Skeletal muscle cell (primary cell): Measurements from ENCODE around the gene USP9Y.
A peak's percentile ranks its signal among the peaks of the same experiment; 100 is the strongest.

Experiments used
- DNase-seq: peaks from one replicate; pipeline ENCODE4 v3.0.0-alpha.2; 2010; ENCODE audit warnings: low read depth
- H3K4me3 ChIP-seq: 2 replicates; pipeline ENCODE4 v1.5.1; 2011; ENCODE audit warnings: low read depth, mild to moderate bottlenecking, control low read depth, low read length, moderate library complexity

USP9Y gene

DNA sequence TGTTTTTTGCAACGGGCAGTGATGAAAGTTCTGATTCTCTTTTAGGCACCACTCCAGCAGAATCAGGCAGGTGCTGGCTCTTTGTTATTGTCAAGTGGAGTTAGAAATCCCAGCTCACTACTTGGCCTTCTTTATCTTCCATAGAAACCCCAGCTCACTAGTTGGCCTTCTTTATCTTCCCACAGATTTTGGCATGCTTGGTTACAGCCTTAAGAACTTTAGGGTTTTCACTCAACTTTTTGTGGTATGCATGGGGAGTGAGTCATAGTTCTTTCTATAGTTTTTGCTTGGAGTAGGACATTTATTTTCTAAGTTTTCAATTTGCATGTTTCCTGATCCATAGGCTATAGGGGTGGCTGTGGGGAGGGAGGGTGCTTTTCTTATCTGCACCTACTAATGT, 55.0 kb downstream of the USP9Y start:
- peak; percentile 12 for DNase-seq

DNA sequence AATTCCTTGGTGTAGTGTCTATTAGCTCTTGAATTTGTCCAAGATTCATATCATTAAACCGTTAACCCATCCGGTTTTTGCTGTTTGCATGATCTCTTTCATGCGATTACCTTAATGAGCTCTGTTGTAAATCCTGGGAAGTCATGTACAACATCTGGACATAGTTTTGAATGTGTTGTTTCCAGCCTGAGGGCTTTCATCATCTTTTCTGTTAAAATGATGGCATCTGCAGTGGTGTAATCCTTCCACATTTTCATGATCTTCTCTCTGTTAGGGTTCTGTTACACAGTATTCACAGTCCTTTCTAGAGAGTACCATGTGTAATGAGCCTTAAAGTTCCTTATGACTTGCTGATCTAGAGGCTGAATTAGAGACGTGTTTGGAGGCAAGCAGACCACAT, 64.9 kb downstream of the USP9Y start:
- DNase-seq: no peak
- no peak overlapping the region for H3K4me3 ChIP-seq

More for the DNA sequence above, 55.0 kb downstream of the USP9Y start:
- no peak overlapping the region for H3K4me3 ChIP-seq

DNA sequence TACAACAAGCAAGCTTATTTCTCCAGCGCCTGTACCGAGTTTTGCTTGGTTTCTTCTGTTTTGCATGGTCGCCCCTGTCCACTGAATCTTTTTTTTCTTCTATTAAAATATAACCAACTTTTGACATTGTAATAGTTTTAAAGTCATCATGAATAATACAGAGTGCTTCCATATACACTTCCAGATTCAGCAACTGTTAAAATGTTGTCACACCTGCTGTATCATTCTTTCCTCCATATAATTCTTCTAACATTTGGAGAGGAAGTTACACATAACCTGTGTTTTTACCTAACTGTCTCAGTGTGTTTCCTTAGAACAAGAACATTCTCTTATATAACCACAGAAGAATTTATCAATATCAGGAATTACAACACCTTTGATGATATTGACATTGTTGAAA, 83.5 kb downstream of the USP9Y start:
- H3K4me3 ChIP-seq: no peak overlapping the region
- DNase-seq: no peak

- DNase-seq: no peak
These were observed 93.0 kb downstream of the USP9Y start for GRCh38 chrY:12793999-12794398.

GRCh38 chrY:12808046-12808445, 107.0 kb downstream of the USP9Y start:
- H3K4me3 ChIP-seq: no peak overlapping the region
- DNase-seq: no peak

More at GRCh38 chrY:12793999-12794398, 93.0 kb downstream of the USP9Y start:
- no peak overlapping the region for H3K4me3 ChIP-seq

DNA sequence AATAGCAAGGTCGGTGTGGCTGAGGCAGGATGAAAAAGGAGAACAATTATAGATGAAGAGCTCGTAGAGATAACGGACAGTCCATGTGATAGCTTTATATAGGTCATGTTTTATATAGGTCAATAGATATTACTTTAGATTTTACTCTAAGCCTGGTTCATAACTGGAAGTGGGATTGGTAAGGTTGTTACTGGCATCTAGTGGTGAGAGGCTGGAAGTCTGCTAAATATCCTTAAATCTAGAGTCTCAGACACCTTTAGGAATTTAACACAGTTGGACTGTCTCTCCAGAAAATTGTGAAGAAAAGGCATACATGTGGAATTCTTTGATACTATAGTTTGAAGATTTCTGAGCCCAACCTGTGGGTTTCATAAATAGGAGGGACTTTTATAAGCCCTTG, 108.0 kb downstream of the USP9Y start:
- H3K4me3 ChIP-seq: no peak overlapping the region
- no peak for DNase-seq

DNA sequence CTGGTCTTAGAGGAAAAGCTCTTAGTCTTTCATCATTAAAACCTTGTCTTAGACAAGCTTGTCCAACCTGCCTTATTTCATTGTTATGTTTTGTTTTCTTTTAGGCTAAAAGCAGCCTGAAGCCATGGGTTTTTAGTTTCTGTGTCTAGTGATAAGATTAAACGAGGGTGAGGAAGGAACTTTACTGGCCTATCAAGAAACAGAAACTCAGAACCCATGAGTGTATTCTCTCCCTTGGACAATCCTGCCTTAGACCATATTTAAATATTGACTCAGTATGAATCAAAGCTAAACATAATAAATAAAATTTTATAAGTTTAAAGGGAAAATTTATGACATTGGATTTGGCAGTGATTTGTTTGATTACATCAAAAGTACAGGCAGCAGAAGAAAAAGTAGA, 122.4 kb downstream of the USP9Y start:
- no peak overlapping the region for H3K4me3 ChIP-seq
- DNase-seq: no peak

DNA sequence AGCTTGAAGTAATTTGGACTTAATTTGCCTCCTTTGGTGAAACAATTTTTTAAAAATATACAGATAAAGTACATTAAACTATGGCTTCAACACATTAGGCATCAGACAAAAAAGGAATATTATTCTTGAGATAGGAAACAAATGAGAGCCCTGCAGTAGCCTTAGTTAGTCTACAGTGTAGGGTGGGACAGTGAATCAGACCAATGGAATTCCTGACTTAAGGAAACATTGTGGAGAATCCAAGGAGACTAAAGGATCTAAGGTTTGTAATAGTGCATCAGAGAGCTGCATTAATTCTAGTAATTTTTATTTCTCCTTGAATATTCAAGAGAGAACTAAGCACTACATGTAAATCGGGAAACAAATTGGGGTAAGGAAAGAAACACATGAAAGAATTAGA, 125.8 kb downstream of the USP9Y start:
- no peak overlapping the region for H3K4me3 ChIP-seq
- DNase-seq: no peak

- no peak overlapping the region for H3K4me3 ChIP-seq
- no peak for DNase-seq
These were observed 132.3 kb downstream of the USP9Y start for GRCh38 chrY:12833284-12833683.

DNA sequence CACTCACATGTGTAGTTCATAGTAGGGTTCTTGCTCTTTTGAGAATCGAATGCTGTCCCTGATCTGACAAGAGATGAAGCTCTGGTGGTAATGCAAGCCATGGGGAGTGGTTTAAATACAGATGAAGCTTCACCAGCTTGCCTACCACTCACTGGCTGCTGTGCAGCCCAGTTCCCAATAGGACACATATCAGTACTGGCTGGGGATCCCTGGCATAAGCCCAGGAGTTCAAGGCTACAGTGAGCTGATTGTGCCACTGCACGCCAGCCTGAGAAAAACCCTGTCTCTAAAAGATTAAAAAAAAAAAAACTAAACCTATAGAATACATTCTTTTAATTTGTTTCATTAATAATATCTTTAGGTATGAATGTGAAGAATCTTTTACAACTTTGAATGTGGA, 136.5 kb downstream of the USP9Y start:
- no peak for DNase-seq
- no peak overlapping the region for H3K4me3 ChIP-seq

- DNase-seq: no peak
These were observed 140.3 kb downstream of the USP9Y start for GRCh38 chrY:12841368-12841767.

GRCh38 chrY:12846793-12847192, 145.8 kb downstream of the USP9Y start:
- no peak for DNase-seq

More at GRCh38 chrY:12841368-12841767, 140.3 kb downstream of the USP9Y start:
- no peak overlapping the region for H3K4me3 ChIP-seq

DNA sequence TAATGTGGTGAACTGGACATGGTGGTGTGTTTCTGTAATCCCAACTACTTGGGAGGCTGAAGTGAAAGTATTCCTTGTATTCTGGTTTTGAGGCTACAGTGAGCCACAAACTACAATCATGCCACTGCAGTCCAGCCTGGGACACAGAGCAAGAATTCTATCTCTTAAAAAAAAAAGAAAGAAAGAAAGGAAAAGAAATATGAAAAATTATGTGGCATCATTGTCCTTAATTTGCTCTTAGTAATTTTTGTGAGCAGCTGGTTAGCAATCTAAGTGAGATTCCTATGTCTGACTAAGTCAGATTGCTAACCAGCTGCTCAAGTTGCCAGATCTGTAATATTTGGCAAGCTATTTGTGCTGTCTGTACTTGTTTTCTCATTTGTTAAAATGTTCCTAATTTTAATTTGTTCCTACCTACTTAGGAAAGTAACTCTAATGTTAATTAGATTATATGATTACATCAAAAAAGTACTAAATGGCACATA, 154.8 kb downstream of the USP9Y start:
- peak; percentile 2 for DNase-seq
- H3K4me3 ChIP-seq: no peak overlapping the region

More at GRCh38 chrY:12846793-12847192, 145.8 kb downstream of the USP9Y start:
- no peak overlapping the region for H3K4me3 ChIP-seq

DNA sequence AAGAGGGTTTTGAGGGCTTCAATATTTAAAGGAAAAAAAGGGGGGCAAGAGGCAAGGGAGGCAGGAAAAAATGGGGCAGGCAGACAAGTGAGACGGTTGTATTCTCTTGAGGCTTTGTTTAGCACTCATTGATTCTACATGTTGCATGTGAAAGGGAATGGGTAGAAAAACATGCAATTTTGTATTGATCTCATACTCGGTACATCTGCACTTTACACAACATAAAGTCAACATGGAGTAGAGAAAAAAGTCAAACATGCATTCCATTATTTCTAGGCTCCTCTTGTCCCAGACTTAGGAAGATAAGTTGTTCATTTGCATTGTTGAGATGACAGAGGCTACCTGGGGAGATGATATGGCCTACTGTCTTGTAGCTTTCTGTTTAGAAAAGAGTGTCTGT, 166.9 kb downstream of the USP9Y start:
- no peak overlapping the region for H3K4me3 ChIP-seq
- DNase-seq: no peak

DNA sequence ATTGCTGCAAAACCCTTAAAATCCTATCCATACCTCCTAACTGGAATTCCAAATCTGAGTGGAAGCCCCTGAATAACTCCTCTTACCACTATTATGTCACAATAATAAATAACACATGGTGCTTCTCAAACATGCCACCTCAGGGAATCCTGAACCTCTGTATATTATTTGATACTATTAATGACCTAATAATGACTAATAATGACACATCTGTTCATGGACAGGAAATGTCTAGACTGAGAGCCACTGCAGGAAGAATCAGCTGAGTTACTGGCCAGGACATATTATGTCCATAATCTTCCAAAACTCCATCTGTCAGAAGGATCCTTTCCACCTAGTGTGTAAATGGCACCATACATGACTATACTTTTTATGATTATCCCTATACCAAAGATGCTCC, 195.9 kb downstream of the USP9Y start:
- no peak for DNase-seq
- no peak overlapping the region for H3K4me3 ChIP-seq

GRCh38 chrY:12898604-12899003, 197.6 kb downstream of the USP9Y start:
- no peak for DNase-seq
- no peak overlapping the region for H3K4me3 ChIP-seq

DNA sequence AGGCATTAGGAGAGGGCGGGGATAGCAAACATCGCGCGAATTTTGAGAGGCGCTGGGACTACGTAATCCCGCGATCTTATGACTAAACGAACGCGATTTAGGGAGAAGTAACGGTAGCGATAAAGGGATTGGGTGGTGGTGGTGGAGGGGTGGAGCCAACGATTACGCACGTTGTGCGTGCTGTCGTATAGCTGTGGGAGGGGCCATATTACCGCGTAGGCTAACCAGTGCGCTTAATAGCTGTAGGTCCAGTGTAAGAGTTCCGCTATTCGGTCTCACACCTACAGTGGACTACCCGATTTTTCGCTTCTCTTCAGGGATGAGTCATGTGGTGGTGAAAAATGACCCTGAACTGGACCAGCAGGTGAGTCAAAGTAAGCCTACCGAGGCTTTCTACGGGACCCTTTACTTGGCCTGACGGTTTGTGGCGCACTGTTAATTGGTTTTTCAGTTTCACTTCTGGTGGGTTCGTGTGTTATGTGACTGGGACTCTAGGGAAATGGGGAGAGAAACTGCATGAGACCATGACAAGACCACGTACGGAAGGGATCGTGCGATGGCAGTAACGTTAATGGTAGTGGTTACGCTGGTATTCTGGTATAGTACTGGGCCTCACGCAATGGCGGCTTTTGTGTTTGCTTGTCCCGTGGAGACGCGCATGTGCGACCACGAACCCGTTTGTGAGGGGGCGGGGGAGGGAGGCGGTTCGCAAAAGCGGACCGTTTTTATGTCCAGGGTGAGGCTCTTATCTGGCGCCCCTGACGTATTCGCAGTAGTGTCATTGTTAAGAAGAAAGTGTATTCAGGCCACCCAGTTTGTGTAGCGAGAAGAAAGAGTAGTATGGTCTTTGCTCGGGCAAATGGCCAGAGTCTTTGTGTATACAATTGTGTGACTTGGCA, 203.8 kb downstream of the USP9Y start, which contains the start of gene DDX3Y:
Gene DDX3Y, plus strand, starts transcription at position 251 of the 899 bp plus-strand sequence. Its CDS starts 69 bp downstream, at position 320.
- peak within 1 kb of the TSS; percentile 68 for H3K4me3 ChIP-seq
- DNase-seq: peak; percentile 86

DNA sequence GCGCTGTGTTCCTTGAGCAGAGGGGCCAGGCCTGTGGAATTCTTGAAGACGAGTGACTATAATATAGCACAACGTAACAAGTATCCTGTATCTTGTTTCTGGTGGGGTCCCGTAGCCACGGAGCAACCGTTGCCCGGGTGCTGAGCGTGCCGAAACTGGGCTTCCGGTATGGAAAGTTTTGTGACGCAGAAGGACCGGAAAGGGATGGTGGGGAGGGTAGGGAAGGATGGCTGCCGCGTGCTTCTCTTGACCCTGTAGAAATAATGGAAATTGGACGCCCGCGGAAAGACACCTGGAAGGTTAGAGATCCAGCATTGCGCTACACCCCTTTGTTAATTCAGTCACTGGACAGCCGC, 204.5 kb downstream of the USP9Y start:
- H3K4me3 ChIP-seq: peak overlapping the region; percentile 68
- DNase-seq: peak; percentile 25

DNA sequence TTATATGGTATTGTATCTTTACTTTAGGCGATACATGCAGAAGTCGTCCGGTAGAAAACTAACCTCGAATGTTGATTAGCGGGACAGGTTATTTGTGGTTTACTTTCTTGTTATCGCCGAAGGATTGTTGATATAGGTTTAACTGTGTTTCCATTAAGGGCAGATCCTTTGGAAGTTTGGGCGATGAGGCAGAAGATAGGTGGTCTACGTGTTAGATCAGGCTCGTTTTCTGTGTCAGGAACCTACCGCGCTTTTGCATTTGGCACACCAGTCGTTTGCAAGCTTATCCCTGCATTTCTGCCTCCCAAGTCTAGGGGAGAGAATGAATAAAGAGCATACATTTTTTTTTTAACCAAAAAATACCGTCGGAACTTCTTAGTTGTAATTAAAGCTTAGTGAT, 204.9 kb downstream of the USP9Y start:
- DNase-seq: no peak
- peak overlapping the region; percentile 68 for H3K4me3 ChIP-seq
